Stimulated activated CD4-positive, alpha-beta T cell treated with anti-CD3 and anti-CD28 coated beads, Interleukin-4, amount 100 ng/mL, for 4 hours (primary cell): ENCODE data around the gene ZNF385C.
A peak's percentile ranks its signal among the peaks of the same experiment; 100 is the strongest.

ENCODE experiments used
- DNase-seq, 2 experiments: peaks; one replicate each; pipeline ENCODE4 v3.0.0-alpha.2; 2020

The ZNF385C gene

GRCh38 chr17:42072323-42073187, 25.7 kb downstream of the ZNF385C start:
- DNase-seq: no peak

GRCh38 chr17:42071810-42072209, 26.5 kb downstream of the ZNF385C start:
- DNase-seq: no peak

DNA sequence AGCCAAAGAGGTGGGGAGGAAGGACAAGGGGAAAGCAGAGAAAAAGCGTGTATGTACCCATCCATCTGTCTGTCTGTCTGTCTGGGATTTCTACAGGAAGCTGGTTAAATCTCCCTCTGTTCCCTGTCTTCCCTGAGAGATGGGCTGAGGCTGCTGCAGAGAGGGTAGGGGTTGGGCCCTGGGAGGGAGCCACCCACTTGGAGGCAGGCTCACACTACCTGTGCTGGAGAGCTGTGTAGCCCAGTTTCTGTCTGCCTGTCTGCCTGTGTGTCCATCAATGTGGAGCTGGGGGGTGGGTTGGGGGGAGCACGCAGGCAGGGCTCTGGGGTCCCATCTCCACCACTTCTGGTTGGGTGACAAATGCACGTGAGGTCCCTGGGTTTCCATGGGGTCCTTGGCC, 29.3 kb downstream of the ZNF385C start:
- no peak for DNase-seq

GRCh38 chr17:42067371-42068091, 30.7 kb downstream of the ZNF385C start:
- DNase-seq: peak; percentile 48 to 68

DNA sequence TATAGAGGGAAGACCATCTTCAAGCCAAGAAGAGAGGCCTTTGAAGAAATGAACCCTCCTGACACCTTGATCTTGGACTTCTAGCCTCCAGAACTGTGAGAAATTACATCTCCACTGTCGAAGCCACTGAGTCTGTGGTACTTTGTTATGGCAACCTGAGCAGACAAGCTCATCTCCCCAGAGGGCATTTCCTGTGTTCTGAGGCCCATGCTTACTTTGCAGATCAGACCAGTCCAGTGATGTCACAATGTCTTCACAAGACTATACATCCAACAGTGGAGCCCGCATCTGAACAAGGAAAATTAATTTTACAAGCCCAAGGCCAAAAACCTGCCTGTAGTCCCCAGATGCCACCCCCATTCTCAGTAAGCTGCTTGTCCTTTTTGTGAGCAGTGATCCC, 33.1 kb downstream of the ZNF385C start:
- DNase-seq: no peak

DNA sequence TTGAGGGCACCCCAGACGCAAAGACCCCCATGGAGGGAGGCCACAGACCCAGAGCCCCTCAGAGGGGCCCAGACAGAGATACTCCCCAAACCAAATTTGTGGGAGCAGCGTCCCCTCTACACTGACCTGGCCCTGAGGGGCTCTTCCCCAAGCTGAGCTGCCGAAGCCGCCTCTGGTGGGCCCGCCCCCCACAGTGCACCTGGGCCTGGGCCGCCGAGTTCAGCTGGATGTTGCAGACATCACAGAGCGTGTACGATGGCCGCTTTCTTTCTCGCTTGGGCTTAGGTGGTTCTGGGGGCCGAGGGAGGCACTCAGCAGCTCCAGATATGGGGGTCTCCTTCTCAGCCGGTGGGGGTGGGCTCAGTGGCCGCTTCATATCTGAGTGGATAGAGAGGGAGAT, 35.6 kb downstream of the ZNF385C start:
- no peak for DNase-seq

- no peak for DNase-seq
These were observed 36.4 kb downstream of the ZNF385C start for GRCh38 chr17:42061646-42062487.

DNA sequence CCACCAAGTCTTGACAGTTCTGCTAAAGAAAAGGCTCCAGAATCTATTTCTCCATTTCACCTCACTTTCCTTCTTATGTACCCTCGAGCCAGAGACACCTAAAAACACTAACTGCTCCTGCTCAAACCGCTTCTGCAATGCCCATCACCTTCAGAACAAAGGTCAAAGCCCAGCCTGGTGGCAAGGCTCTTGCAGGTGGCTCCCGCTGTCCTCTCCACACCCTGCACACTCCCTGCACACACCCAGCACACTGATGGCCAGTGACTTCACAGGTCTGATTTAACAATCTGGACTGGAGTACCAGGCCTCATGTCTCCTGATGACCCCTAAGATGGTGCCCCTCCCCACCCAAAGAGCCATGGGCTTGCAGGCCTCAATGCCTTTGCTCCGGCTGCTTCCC, 38.0 kb downstream of the ZNF385C start:
- DNase-seq: no peak

DNA sequence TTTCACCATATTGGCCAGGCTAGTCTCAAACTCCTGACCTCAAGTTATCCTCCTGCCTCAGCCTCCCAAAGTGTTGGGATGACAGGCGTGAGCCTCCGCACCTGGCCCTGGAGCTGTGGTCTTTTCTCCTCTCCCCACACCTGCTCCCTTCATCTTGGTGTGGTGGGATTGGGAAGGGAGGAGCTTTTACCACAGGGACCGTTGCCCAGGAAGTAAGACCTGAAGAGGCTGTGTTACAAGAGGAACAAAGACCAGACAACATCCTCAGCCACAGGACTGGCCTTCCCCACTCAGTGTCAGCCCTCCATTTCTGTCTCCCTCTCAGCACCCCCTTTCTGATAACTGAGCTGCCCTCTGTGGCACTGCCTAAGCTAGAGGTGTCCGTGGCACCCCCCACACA, 38.5 kb downstream of the ZNF385C start:
- DNase-seq: no peak

DNA sequence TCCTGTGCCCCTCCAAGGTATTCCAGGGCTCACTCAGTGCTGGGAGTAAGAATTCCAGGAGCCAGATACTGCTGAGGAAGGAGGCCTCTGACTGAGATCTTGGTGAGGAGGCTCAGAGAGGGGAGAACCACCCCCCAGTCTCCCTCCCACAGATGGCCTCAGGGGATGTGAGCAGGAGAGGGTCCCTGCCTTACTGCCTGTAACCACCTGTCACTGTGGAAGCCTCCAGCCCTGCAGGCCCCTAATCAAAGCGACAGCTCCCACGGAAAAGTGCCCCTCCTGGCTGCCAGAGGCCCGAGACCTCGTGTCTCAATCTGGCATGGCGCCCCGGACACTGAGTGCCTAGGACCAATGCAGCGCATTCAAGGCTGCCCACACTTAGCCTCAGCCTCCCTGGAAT, 40.2 kb downstream of the ZNF385C start:
- no peak for DNase-seq

DNA sequence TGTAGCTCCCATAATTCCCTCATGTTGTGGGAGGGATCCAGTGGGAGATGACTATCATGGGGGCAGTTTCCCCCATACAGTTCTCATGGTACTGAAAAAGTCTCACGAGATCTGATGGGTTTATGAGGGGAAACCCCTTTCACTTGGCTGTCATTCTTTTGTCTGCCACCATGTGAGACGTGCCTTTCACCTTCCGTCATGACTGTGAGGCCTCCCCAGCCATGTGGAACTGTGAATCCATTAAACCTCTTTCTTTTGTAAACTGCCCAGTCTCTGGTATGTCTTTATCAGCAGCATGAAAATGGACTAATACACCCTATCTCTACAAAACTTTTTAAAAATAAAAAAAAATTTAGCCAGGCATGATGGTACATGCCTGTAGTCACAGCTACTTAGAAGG, 41.6 kb downstream of the ZNF385C start:
- no peak for DNase-seq

DNA sequence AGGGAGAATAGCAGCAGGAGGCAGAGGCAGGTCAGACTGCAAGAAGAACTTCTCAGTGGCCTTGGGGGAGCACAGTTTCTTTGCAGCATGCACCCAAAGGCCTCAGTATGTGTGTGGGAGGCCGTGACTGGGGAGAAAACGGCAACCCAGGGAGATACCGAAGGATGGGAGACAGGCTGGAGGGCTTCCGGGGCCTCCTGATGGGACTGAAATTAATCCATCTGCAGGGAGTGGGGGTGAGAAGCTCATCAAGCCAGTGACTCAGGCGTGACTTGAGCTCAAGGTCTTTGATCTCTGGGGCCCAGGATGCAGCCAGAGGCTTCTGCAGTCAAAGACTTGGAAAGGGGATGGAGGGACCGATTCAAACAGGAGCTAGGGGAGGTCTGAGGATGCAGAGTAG, 42.8 kb downstream of the ZNF385C start:
- DNase-seq: no peak

DNA sequence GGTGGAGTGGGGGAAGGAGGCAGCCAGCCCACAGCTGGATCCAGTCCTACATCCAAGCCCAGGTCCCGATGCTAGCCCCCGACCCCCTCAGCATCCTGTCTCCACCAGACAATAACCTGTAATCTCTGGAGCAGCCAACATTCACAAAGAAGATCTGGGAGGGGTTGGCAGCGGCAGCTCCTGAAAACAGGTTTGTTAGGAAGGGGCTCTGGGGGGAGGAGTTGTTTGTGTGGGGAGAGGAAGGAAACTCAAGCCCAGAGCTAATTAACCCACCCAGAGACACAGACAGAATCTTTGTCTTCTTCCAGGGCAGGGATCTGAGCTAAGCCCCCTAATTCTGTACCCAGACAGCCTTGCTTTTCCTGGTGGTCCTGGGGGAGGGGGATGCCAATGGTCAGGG, 43.2 kb downstream of the ZNF385C start:
- DNase-seq: no peak

DNA sequence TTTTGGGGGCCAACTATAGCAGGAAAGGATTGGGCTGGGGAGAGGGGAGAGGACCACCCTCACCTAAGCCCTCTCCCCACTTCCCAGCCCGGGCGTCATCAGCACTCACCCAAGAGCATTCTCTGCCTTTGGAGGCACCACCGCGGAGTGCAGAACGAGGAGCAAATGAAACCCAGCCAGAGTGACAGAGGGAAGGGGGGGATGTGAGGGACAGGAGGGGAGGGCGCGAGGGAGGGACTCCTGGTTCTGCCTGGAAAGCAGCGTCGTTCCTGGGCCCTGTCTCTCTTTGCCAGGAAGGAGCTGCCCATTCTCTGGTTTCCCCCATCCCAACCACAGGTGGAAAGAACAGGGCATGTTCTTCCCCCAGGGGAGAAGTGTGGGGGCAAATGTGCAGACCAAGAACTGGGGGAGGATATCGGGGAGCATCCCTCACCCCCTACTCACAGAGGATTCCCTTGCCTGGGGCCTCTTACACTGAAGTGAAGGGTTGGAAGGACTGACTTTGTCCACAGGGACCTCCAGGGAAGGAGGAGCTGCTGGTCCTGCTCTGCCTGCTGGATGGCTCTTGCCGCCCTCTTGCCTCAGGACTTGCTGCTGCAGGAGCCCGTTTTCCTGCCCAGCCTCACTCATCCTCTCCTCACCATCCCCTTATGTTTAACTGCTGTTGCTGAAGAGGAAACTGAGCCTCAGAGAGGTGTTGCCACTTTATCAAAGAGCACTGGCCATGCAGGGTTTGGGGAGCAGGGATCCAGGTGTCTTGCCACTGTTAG, 44.4 kb downstream of the ZNF385C start:
- no peak for DNase-seq

DNA sequence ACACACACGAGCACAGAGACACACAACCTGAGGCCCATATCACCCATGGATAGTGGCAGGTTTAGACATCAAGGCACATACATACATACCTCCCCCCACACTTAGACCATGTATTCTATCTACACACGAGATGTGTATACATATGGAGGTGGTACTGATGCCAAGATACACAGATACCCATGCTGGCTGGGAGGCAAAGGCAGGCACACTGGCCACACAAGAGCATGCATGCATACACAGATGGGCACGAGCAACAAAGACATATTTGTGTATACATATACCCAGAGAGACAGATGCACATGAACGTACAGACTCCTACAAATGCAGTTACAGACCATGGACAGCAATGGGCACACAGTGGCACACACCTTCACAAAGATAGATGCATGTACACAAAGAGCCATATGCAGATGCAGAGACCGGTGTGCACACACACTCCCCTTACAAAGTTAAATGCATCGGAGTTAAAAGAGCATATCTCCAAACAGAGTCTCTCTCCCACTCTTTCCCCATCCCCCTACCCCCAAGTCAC, 45.9 kb downstream of the ZNF385C start:
- DNase-seq: no peak

- no peak for DNase-seq
These were observed 46.6 kb downstream of the ZNF385C start for GRCh38 chr17:42051645-42052044.

DNA sequence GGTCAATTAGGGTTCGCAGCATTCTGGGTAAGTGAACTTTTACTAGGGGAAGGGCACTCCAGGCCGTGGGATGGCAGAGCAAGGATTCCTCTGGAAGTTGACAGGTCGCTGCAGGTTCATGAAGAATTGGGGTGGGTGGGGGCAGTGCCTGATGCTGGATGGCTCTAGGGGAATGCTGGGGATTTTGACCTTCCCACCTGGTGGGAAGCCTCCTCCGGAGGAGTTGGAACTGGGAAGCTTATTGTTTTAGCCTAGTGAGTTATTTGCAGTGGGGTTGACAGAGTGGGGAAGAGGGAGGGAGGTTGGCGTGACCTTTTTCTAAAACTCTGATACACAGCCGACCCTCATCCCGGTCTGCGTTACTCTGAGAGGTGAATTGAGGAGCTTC, 47.3 kb downstream of the ZNF385C start:
- DNase-seq: no peak

DNA sequence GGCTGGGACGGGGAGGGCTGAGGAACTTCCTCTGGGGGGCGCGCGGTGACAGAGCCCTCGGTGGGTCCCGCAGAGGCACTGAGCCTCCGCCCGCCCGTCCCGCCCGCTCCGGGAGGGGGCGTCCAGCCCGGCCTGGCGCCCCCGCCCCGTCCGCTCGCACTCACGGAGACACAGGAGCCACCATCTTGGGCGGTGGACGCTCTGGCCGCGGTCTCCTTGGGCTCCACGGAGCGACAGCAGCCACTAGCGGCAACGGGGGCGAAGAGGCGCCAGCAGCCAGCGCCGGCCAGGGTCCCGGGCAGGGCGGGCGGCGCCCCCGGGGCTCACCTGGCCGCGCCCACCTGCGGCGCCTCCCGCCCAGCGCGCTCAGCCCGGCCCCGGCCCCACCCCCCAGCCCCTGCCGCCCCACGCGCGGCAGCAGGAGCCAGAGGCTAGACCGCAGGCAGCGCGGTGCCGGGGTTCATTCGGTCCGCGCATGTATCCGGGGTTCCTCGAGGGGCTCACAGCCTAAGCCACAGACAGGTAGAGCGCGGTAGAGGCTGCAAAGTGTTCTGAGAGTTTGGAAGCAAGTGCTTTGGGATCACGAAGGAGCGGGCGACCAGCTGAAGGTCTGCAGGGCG, 47.8 kb downstream of the ZNF385C start, which contains the start of gene C17orf113:
Gene C17orf113 (minus strand): TSS at position 209 of the 620 bp plus-strand sequence. CDS start 7,225 bp downstream, outside the sequence.
- peak; percentile 19 to 24 for DNase-seq

DNA sequence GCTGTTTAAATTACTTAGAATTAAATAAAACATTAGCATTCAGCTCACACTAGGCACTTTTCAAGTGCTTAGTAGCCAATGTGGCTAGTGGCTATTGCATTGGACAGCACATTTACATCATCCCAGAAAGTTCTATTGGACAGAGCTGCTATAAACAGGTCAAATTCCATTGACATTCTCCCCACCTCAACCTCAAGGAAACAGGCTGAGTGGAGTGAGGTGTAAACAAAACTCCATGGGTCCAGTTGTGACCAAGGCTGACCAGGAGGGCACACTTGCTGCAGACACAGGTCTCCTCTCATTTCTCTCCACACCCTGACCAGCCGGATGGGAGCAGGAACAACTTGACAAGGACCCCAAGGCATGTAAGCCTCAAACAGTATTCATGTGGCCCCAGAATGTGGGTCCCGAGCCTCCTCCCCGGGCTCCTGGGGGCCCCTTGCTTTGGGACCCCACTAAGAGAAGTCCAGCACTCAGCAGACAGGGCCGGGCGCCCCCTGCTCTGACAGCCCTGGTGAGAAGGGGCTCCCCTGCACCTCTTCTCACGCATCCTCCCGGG, 48.4 kb downstream of the ZNF385C start:
- DNase-seq: no peak

DNA sequence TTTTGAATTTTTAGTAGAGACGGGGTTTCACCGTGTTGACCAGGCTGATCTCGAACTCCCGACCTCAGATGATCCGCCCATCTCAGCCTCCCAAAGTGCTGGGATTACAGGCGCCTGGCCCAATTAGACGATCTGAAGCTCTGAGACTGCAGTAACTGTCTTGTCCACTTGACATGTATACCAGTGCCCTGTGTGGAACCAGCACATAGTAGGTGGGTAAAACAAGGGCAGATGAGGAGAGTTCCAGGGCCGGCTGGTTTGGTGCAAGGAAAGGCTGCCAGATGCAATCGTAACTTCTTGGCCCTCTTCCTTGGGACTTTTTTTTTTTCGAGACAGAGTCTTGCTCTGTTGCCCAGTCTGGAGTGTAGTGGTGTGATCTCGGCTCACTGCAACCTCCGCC, 50.9 kb downstream of the ZNF385C start:
- no peak for DNase-seq

DNA sequence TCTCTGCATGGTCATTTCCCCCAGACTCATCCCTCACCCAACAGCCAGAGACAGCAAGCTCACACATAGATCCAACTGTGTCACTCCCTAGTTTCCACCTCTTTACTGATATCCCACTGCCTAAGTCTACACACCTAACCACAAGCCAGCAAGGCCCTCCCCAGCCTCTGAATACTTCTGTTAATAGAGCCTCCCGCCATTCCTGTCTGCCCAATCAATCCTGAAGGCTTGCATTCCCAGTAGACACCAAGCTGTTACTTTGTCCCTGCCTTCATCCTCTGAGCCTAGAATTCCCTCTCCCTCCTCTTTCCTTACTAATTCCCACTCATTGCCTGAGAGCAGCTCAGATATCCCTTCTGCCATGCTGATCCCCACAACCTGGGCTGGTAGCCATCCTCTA, 52.6 kb downstream of the ZNF385C start:
- DNase-seq: no peak
